Measurements from ENCODE around the gene PHLPP1.

Gene PHLPP1

DNA sequence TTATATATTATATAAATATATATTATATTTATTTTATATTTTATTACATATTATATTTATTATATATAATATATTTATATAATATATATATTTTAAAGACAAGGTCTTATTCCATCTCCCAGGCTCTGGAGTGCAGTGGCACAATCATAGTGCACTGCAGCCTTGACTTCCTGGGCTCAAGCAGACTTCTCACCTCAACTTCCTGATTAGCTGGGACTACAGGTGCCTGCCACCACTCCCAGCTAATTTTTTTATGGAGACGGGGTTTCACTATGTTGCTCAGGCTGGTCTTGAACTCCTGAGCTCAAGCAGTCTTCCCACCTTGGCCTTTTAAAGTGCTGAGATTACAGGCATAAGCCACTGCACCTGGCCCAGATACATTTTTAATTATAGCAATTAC is 110.0 kb downstream of the PHLPP1 start:
- Histone ChIP-seq H3K23ac (ENCODE audit: low read length in 2 of 2) (no peak overlapping the region), H3K79me1 (replicated peaks; ENCODE audit: low read length, poor library complexity, severe bottlenecking) (peaks cover 6% of the 10 kb centered on the region), H2AK5ac (ENCODE audit: low read length, severe bottlenecking) (no peak overlapping the region), H3K4ac (ENCODE audit: low read depth in 1 of 2, low read length in 2 of 2) (no peak overlapping the region), H3K18ac (ENCODE audit: low read depth in 1 of 2, low read length in 2 of 2) (peak overlapping the region in 1 of 2 experiments; percentile 21), H3K14ac (ENCODE audit: low read length in 2 of 2) (no peak overlapping the region), H3K27me3 (ENCODE audit: control insufficient read depth in 1 of 2, insufficient read depth in 1 of 2, low read length in 2 of 2) (no peaks in the 10 kb centered on the region), H2BK5ac (ENCODE audit: low read depth, low read length, poor library complexity, severe bottlenecking) (no peak overlapping the region), H3K9ac (ENCODE audit: low read length) (no peak overlapping the region), H2BK120ac (ENCODE audit: low read depth, low read length) (no peak overlapping the region), H3K4me3 (ENCODE audit: insufficient read depth in 1 of 2, low read depth in 1 of 2, low read length in 2 of 2) (no peak overlapping the region), H4K8ac (ENCODE audit: low read length) (no peak overlapping the region), H3K9me3 (ENCODE audit: control insufficient read depth, low read length) (no peaks in the 10 kb centered on the region), H4K91ac (ENCODE audit: low read length) (no peak overlapping the region), H3K4me2 (ENCODE audit: low read length, poor library complexity, severe bottlenecking) (no peak overlapping the region), H3K36me3 (ENCODE audit: control insufficient read depth in 1 of 2, insufficient read depth in 2 of 2, low read depth in 1 of 2, low read length in 2 of 2) (peaks cover 0 to under 1% of the 10 kb centered on the region in 2 experiments), H2BK15ac (ENCODE audit: low read depth, poor library complexity, severe bottlenecking) (no peak overlapping the region), H2BK12ac (ENCODE audit: low read length in 2 of 2) (no peak overlapping the region), H2AFZ (ENCODE audit: low read depth, low read length) (no peak overlapping the region), H3K4me1 (ENCODE audit: control insufficient read depth, insufficient read depth, low read depth, low read length) (peaks cover 2% of the 10 kb centered on the region), H3K27ac (ENCODE audit: low read length, poor library complexity, severe bottlenecking) (no peak overlapping the region)
- DNase-seq = no peak
- 100% methylated on average over 1 of the region's 1 CpG for WGBS

DNA sequence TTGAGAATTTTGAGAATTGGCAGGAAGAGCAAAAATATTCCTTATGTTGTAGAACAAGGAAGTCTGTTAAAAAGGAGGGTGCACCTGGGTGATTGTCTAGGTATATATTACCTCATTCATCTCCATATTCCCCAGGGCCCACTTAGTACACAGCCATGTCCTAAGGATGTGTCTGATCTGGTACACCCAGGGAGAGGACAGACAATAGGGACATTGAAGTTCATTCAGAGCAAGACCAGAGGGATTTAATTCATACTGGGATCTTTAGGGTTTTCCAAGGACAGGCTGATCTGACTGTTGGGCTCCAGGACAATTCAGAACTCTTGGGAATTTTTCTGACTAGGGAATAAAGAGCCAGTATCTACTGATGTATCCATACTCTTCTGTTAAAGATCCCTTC is 112.1 kb downstream of the PHLPP1 start:
- H2AK5ac ChIP-seq (ENCODE audit: low read length, severe bottlenecking) = no peak overlapping the region
- no peak overlapping the region for H3K4me2 ChIP-seq (ENCODE audit: low read length, poor library complexity, severe bottlenecking)
- no peak overlapping the region for H2BK12ac ChIP-seq (ENCODE audit: low read length in 2 of 2)
- no peak overlapping the region for H3K14ac ChIP-seq (ENCODE audit: low read length in 2 of 2)
- H4K8ac ChIP-seq (ENCODE audit: low read length) = no peak overlapping the region
- peaks cover 6% of the 10 kb centered on the region for H3K79me1 ChIP-seq (replicated peaks; ENCODE audit: low read length, poor library complexity, severe bottlenecking)
- no peak overlapping the region for H3K4me3 ChIP-seq (ENCODE audit: insufficient read depth in 1 of 2, low read depth in 1 of 2, low read length in 2 of 2)
- H2AFZ ChIP-seq (ENCODE audit: low read depth, low read length) = no peak overlapping the region
- no peak for DNase-seq
- no peak overlapping the region for H2BK15ac ChIP-seq (ENCODE audit: low read depth, poor library complexity, severe bottlenecking)
- peaks cover 2% of the 10 kb centered on the region for H3K4me1 ChIP-seq (ENCODE audit: control insufficient read depth, insufficient read depth, low read depth, low read length)
- no peak overlapping the region for H4K91ac ChIP-seq (ENCODE audit: low read length)
- H3K27ac ChIP-seq (ENCODE audit: low read length, poor library complexity, severe bottlenecking) = no peak overlapping the region
- H3K27me3 ChIP-seq (ENCODE audit: control insufficient read depth in 1 of 2, insufficient read depth in 1 of 2, low read length in 2 of 2) = no peaks in the 10 kb centered on the region
- H2BK120ac ChIP-seq (ENCODE audit: low read depth, low read length) = no peak overlapping the region
- H3K23ac ChIP-seq (ENCODE audit: low read length in 2 of 2) = no peak overlapping the region
- no peak overlapping the region for H2BK5ac ChIP-seq (ENCODE audit: low read depth, low read length, poor library complexity, severe bottlenecking)
- H3K9ac ChIP-seq (ENCODE audit: low read length) = peak overlapping the region; percentile 24
- no peak overlapping the region for H3K18ac ChIP-seq (ENCODE audit: low read depth in 1 of 2, low read length in 2 of 2)
- H3K9me3 ChIP-seq (ENCODE audit: control insufficient read depth, low read length) = no peaks in the 10 kb centered on the region
- peaks cover 0 to 4% of the 10 kb centered on the region in 2 experiments for H3K36me3 ChIP-seq (ENCODE audit: control insufficient read depth in 1 of 2, insufficient read depth in 2 of 2, low read depth in 1 of 2, low read length in 2 of 2)
- H3K4ac ChIP-seq (ENCODE audit: low read depth in 1 of 2, low read length in 2 of 2) = no peak overlapping the region

DNA sequence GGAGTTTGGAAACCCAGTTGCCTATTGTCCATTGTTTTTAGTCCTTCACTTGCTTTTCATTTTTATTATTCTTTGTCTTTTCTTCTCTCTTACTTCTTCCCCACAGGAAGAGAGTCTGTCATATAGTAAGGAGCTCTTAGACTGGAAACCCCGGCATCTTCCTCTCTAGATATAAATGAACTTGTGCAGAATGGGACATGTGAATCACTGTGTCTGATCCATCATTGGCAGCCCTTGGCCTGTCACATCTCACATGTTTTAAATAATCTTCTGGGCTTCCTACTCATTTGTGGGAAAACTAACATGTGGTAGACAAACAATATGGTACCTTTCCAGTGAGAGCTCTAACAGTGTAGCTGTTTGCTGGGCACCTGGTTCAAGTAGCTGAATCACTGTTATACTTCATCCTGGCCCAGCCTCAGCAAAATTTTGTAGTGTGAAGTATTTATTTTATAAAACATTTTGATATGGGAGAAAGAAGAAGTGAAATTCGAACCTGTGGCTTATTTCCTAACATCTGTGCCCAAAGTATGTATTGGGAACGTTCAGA is 112.8 kb downstream of the PHLPP1 start:
- 73% methylated on average over 3 of the region's 3 CpGs for WGBS
- Histone ChIP-seq H3K4me2 (ENCODE audit: low read length, poor library complexity, severe bottlenecking) (no peak overlapping the region), H3K4ac (ENCODE audit: low read depth in 1 of 2, low read length in 2 of 2) (no peak overlapping the region), H3K4me3 (ENCODE audit: insufficient read depth in 1 of 2, low read depth in 1 of 2, low read length in 2 of 2) (no peak overlapping the region), H2BK12ac (ENCODE audit: low read length in 2 of 2) (no peak overlapping the region), H2BK120ac (ENCODE audit: low read depth, low read length) (no peak overlapping the region), H3K27me3 (ENCODE audit: control insufficient read depth in 1 of 2, insufficient read depth in 1 of 2, low read length in 2 of 2) (no peaks in the 10 kb centered on the region), H2AK5ac (ENCODE audit: low read length, severe bottlenecking) (no peak overlapping the region), H3K36me3 (ENCODE audit: control insufficient read depth in 1 of 2, insufficient read depth in 2 of 2, low read depth in 1 of 2, low read length in 2 of 2) (peaks cover 0 to 4% of the 10 kb centered on the region in 2 experiments), H3K27ac (ENCODE audit: low read length, poor library complexity, severe bottlenecking) (no peak overlapping the region), H3K14ac (ENCODE audit: low read length in 2 of 2) (no peak overlapping the region), H3K4me1 (ENCODE audit: control insufficient read depth, insufficient read depth, low read depth, low read length) (peaks cover 2% of the 10 kb centered on the region), H4K8ac (ENCODE audit: low read length) (no peak overlapping the region), H3K9ac (ENCODE audit: low read length) (no peak overlapping the region), H4K91ac (ENCODE audit: low read length) (no peak overlapping the region), H2BK15ac (ENCODE audit: low read depth, poor library complexity, severe bottlenecking) (no peak overlapping the region), H2BK5ac (ENCODE audit: low read depth, low read length, poor library complexity, severe bottlenecking) (no peak overlapping the region), H3K79me1 (replicated peaks; ENCODE audit: low read length, poor library complexity, severe bottlenecking) (peaks cover 6% of the 10 kb centered on the region), H3K9me3 (ENCODE audit: control insufficient read depth, low read length) (no peaks in the 10 kb centered on the region), H2AFZ (ENCODE audit: low read depth, low read length) (no peak overlapping the region), H3K23ac (ENCODE audit: low read length in 2 of 2) (no peak overlapping the region), H3K18ac (ENCODE audit: low read depth in 1 of 2, low read length in 2 of 2) (no peak overlapping the region)
- DNase-seq = peak; percentile 28

DNA sequence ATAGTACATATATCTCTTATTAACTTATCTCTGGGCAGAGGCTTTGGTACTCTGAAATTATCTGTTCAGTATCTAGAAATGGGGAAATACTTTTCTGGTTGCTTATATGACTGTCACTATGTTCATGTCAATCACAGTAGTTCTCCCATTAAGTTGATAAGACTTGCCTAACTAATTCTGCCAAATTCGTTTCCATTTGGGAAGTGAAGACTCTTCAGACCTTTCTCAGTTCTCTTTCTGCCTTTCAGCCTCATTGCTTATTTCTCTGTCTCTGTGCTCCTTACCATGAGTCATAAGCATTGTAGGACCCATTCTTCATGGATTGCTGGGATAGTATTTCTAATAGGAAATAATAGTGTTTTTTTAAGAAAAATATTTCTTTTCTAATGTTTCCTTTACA is 113.5 kb downstream of the PHLPP1 start:
- Histone ChIP-seq H2BK5ac (ENCODE audit: low read depth, low read length, poor library complexity, severe bottlenecking) (no peak overlapping the region), H3K14ac (ENCODE audit: low read length in 2 of 2) (no peak overlapping the region), H3K23ac (ENCODE audit: low read length in 2 of 2) (no peak overlapping the region), H3K79me1 (replicated peaks; ENCODE audit: low read length, poor library complexity, severe bottlenecking) (peaks cover 5% of the 10 kb centered on the region), H4K91ac (ENCODE audit: low read length) (no peak overlapping the region), H3K27ac (ENCODE audit: low read length, poor library complexity, severe bottlenecking) (no peak overlapping the region), H3K9ac (ENCODE audit: low read length) (no peak overlapping the region), H3K18ac (ENCODE audit: low read depth in 1 of 2, low read length in 2 of 2) (no peak overlapping the region), H3K4ac (ENCODE audit: low read depth in 1 of 2, low read length in 2 of 2) (no peak overlapping the region), H3K9me3 (ENCODE audit: control insufficient read depth, low read length) (no peaks in the 10 kb centered on the region), H4K8ac (ENCODE audit: low read length) (no peak overlapping the region), H2AFZ (ENCODE audit: low read depth, low read length) (no peak overlapping the region), H2AK5ac (ENCODE audit: low read length, severe bottlenecking) (no peak overlapping the region), H3K4me3 (ENCODE audit: insufficient read depth in 1 of 2, low read depth in 1 of 2, low read length in 2 of 2) (no peak overlapping the region), H3K4me2 (ENCODE audit: low read length, poor library complexity, severe bottlenecking) (no peak overlapping the region), H2BK15ac (ENCODE audit: low read depth, poor library complexity, severe bottlenecking) (no peak overlapping the region), H3K4me1 (ENCODE audit: control insufficient read depth, insufficient read depth, low read depth, low read length) (peaks cover 2% of the 10 kb centered on the region), H2BK12ac (ENCODE audit: low read length in 2 of 2) (no peak overlapping the region), H2BK120ac (ENCODE audit: low read depth, low read length) (no peak overlapping the region), H3K27me3 (ENCODE audit: control insufficient read depth in 1 of 2, insufficient read depth in 1 of 2, low read length in 2 of 2) (no peaks in the 10 kb centered on the region), H3K36me3 (ENCODE audit: control insufficient read depth in 1 of 2, insufficient read depth in 2 of 2, low read depth in 1 of 2, low read length in 2 of 2) (peaks cover 0 to 4% of the 10 kb centered on the region in 2 experiments)
- whole genome bisulfite sequencing = 59% methylated on average over 1 of the region's 1 CpG
- DNase-seq = peak; percentile 41
